Hematopoietic multipotent progenitor cell treated with erythropoietin and hydrocortisone succinate and interleukin-3 and kit ligand, for 6 days (in vitro differentiated cells): ENCODE measurements around the gene SLC16A5.
"Not testable (repeated sequence)": the region's sequence is repeated elsewhere in the genome, so short reads cannot be mapped to it uniquely, and the experiment has no call there.

Source experiments
- DNase-seq: peaks from one replicate; pipeline ENCODE4 v3.0.0-alpha.2; 2015

Gene SLC16A5

GRCh38 chr17:75087558-75088453 lies at the start of gene SLC16A5:
Gene SLC16A5, plus strand, starts transcription at chr17:75087954. Its CDS starts 5,683 bp downstream, at chr17:75093637.
- peak; percentile 85 for DNase-seq

DNA sequence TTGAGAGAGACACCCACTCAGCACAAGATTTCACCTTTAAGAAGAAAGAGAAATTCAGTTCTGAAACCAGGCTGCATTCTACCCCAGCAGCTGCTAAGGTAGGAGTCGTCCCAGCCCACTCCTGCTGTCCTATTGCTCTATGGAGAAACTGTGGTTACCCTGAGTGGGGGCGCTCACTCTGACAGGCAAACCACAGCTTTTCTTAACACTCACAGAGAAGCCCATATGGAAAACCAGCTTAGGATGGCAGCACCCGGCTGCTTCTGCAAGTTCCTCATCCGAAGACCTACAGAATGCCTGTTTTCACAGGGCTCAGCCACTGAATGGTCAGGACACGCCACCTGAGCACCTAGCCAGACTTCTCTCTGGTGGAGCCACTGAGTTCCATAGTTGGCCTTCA lies 48.5 kb upstream of the SLC16A5 start:
- no peak for DNase-seq

- DNase-seq, result no peak
These were observed 46.0 kb upstream of the SLC16A5 start for GRCh38 chr17:75041656-75042280.

- DNase-seq, result not testable (repeated sequence)
These were observed 44.0 kb upstream of the SLC16A5 start for GRCh38 chr17:75043789-75044188.

DNA sequence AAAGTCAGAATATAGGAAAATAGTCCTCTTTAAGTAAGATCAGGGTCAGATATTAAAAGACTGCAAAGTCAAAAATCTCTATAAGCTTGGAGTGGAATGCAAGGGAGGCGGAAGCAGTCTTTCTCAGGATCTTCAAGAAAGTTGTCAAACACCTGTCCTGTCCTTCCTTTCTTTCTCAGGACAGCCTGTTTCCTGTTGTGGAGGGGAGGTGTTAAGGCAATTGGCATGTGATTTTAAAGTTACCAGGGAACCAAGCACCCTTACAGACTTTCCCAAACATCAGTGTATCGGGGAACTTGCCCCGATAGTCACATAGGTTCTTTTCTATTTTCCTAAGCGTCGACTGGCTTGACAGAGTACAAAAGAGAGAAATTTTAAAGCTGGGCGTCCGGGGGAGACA lies 43.0 kb upstream of the SLC16A5 start:
- no peak for DNase-seq

GRCh38 chr17:75045946-75046406 lies 41.8 kb upstream of the SLC16A5 start:
- not testable (repeated sequence) for DNase-seq

GRCh38 chr17:75046407-75047289 lies 41.1 kb upstream of the SLC16A5 start, which contains the start of the genes ATP5PD and KCTD2:
Gene ATP5PD, minus strand, starts transcription at chr17:75046969. Its CDS starts 4,319 bp downstream, at chr17:75042650.
Gene KCTD2, plus strand, starts transcription at chr17:75047225. Its CDS starts 26 bp downstream, at chr17:75047251.
- peak; percentile 98 for DNase-seq

GRCh38 chr17:75047398-75048098 lies 40.2 kb upstream of the SLC16A5 start:
- DNase-seq, result peak; percentile 46

DNA sequence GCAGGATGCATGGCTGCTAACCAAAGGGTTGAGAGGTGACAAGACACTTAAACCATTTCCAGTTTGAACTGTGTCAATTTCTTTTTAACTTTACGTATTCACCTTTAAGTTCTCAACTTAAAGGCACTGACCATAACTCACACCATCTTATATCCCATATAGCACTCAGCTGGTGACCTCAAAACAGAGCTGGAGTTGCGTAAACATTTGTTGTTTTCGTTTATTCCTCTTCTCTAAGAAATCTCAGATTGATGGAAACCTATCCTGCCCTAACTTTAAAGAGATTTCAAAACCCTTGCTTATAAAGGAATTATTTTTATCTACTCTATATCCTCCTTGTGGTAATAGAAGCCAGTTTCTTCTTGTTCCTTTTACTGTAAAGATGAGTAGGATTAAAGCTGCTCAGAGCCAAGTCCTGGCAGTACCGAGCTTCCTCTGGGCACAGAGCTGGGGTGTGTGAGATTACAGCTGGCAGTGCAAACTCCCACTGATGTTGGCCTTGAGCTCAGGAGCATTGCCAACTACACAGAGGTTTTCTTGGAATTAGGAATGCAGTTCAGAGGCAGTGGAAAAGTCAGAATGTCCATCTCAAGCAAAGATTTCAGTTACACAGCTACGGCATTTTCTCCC lies 39.4 kb upstream of the SLC16A5 start:
- DNase-seq, result peak; percentile 28

DNA sequence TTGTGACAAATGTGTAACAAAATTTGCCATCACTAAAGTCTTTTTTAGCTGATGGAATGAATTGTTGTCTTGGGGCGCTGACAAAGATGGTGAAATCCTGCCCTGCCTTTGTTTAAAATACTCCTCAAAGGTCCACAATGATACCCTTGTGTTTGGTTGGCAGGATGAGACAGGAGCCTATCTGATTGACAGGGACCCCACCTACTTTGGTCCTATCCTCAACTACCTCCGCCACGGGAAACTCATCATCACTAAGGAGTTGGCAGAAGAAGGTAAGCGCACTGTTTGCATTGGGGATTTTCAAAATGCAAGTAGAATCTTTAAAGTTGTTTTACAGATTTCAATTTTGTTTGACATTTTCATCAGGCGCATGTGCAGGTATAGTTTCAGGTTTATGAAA lies 38.7 kb upstream of the SLC16A5 start:
- no peak for DNase-seq

- DNase-seq, result no peak
These were observed 38.0 kb upstream of the SLC16A5 start for GRCh38 chr17:75049706-75050105.

GRCh38 chr17:75051941-75052340 lies 35.8 kb upstream of the SLC16A5 start:
- DNase-seq, result no peak

GRCh38 chr17:75059369-75060345 lies 28.1 kb upstream of the SLC16A5 start:
- DNase-seq, result peak; percentile 75

DNA sequence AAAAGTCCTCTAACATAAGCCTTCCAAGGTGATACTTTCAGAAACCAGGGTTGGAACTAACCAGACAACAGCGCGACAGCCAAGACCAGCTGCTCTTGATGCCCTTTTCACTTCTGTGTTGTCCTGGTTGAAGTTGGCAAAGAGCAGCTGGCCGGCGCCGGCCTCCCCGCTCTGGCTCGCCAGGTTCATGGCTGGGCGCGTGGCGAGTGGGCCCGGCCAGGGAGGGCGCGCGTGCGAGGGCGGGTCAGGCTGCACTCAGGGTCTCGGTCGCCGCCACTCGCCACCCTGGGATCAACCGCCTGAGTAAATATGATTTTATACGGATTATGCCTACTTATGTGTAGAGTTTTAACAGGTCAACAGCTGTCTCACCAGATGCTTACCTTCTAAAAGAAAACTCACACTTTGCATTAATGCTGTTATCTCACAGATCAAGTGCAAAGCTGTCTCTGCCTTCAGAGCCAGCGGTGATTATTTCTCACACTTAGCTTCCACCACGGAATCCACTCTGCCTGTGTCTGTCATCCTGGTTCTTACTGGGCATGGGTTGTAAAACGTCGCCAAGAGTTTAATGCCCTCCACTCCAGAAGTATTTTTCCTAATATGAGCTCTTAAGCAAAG lies 27.2 kb upstream of the SLC16A5 start:
- no peak for DNase-seq

DNA sequence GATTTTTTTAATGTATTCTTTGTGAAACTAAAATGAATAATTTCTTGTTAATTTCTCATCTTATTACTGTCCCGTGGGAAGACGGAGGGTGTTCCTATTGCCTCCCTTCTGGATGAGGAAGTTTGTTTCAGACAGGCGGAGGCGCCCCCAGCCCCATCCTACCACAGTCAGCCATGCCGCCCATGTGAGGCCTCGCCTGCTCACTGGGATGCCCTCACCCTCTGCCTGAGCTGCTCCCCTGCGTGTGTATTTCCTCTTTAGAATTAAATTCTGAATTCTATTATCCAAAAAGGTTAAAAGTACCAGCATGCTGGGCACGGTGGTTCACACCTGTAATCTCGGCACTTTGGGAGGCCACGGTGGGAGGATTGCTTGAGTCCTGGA lies 26.7 kb upstream of the SLC16A5 start:
- DNase-seq, result no peak

DNA sequence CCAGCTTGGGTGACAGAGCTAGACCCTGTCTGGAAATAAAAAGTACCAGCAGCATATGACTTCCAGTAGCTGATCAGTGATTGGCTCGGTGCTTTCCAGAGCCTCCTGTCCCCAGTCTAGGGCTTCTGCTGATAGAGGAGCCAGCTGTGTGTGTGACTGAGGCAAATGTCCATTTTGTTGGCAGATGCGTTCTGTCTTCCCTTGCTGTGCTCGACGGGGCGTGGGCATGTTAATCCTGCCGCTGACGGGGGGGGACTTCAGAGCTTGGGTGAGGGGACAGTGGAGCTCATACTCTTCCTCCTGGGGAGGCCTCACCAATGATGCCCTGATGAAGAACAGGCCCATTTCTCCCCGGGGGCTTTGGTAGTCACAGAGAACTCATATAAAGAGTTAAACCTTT lies 26.1 kb upstream of the SLC16A5 start:
- DNase-seq, result no peak

- DNase-seq, result no peak
These were observed 24.6 kb upstream of the SLC16A5 start for GRCh38 chr17:75063201-75063600.

DNA sequence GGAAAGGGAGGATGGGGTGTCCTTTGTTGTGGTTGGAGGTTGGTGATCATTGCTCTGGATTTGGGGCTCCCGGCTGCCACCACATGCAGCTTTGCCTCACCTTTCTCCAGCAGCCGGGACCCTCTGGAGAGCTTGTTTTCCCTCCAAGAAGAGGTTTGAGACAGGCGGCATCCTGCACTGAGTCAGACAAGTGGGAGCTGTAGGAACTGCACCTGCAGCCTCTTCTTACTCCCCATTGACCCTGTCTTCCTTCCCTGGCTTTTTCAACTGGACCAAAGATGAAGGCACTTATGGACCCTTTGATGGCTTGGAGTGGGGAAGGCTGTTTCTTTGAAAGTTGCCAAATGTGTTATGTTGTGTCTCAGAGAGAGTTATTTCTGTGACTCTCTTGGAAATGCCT lies 24.1 kb upstream of the SLC16A5 start:
- DNase-seq, result no peak

DNA sequence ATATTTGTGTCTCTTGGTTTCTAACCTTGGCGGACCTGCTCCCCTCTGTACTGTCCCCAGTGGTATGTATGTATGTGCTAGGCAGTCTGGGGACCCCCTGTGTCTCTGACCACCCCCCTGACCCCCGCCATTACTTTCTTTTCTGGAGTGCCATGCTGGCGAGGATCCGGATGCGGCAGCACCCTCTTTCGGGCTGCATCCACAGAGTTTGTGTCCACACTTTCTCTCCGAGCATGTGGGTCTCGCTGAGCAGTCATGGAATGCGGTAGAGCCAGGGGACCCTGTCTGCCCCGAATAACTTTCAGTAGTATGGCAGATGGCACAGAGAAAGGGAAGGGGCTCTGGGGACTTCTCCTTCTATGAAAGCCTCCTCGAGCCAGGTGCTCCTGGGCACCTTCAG lies 23.7 kb upstream of the SLC16A5 start:
- DNase-seq, result no peak

- DNase-seq, result no peak
These were observed 23.3 kb upstream of the SLC16A5 start for GRCh38 chr17:75064460-75064859.
